CD4-positive, alpha-beta T cell treated with Interleukin-17A for 4 hours (primary cell): ENCODE measurements around the gene TMEM221.

Experiments
- DNase-seq: peaks from one replicate; pipeline ENCODE4 v3.0.0-alpha.2; 2020; ENCODE audit warnings: mixed read lengths

TMEM221 gene

DNA sequence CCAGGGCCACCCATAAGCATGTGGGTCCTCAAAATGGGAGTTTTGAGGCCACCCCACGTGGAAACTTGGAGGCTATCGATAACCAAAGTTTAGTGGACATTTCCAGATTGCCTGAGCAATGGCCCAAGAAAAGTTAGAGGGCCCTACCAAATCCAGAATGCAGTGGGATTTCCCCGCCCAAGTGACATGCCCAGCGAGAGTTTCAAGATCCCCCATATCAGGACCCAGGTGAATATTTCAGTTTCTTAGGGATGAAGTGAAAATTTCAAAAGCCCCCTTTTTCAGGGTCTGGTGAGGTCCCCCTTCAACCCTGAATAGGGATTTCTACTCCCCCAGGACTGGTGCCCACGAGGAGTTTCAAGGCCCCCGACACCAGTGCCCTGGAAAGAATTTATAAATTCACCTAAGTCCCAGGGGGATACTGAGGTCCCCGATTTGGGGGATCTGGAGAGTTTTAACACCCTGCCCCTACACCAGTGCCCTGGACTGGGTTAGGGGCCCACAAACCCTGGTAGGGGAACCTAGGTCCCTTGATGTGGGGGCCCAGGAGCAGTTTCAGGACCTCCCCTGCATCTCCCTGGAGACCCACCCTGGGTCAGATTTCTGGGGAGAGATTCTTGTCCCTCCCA, 43.7 kb downstream of the TMEM221 start:
- no peak for DNase-seq

DNA sequence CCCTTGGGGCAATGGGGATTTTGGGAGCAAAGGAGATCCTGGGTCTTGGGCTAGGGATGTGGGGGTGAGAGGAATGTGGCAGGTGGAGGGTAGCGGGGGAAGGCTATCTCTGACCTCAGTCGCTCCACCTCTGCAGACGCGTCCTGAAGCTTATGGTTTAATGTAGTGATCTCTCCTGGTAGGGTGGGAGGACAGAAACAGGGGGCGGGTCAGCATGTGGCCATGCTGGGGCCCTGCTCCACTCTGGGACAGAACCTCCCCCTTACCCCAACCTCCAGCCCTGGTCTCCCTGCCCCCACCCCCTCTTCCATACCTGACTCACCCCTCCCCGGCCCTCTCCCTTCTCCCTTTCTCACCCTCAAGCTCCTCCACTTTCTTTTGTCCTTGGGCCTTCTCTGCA, 44.5 kb downstream of the TMEM221 start:
- DNase-seq = no peak

GRCh38 chr19:17402982-17403855, 45.2 kb downstream of the TMEM221 start:
- DNase-seq = peak; percentile 47

DNA sequence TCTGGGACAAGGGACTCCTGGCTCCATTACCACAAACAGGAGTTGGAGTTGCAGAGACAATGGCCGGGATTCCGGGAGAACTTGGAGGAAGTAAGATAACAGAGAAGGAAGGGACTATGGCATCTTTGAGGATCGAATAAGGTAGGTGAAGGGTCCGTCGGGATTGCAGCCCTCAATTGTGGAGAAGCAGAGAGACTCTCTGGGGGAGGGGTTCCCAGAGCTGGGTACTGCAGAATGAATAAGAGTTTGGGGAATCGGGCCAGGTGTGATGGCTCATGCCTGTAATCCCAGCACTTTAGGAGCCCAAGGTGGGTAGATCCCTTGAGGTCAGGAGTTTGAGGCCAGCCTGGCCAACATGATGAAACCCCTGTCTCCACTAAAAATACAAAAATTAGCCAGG, 46.8 kb downstream of the TMEM221 start:
- no peak for DNase-seq

DNA sequence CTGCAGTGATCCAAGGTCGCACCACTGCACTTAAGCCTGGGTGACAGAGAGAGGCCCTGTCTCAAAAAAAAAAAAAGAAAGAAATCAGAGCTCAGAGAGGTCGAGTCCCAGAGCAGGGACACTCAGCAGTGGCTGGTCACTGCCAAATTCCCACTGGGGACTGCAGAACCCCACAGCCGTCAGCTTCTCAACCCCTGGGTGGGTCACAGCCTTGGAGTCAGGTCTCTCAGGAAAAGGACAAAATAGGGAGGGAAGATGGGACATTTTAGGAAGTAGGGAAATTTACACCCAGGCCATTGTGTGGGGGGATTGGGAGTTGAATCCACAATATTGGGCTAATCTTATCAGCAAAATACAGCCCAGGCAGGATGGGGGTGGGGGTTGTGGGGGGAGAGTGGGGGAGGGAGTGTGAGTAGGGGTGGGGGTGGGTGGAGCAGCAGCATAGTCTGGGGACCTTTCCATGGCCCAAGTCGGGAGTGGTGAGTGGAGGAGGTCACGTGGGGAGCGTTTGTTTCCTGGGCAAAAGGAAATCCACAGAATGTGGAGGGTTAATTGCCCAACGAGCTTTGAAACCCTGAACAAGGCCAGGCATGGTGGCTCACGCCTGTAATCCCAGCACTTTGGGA, 49.5 kb downstream of the TMEM221 start:
- no peak for DNase-seq

- DNase-seq = peak; percentile 87
Observed at GRCh38 chr19:17394891-17395415, 53.5 kb downstream of the TMEM221 start.

- no peak for DNase-seq
Observed at GRCh38 chr19:17393914-17394313, 54.6 kb downstream of the TMEM221 start, which contains the start of gene CCDC194. TSS of gene CCDC194 (minus strand) at chr19:17394196. CDS start at chr19:17394158, 38 bp downstream.

- DNase-seq = no peak
Observed at GRCh38 chr19:17393002-17393401, 55.5 kb downstream of the TMEM221 start.

DNA sequence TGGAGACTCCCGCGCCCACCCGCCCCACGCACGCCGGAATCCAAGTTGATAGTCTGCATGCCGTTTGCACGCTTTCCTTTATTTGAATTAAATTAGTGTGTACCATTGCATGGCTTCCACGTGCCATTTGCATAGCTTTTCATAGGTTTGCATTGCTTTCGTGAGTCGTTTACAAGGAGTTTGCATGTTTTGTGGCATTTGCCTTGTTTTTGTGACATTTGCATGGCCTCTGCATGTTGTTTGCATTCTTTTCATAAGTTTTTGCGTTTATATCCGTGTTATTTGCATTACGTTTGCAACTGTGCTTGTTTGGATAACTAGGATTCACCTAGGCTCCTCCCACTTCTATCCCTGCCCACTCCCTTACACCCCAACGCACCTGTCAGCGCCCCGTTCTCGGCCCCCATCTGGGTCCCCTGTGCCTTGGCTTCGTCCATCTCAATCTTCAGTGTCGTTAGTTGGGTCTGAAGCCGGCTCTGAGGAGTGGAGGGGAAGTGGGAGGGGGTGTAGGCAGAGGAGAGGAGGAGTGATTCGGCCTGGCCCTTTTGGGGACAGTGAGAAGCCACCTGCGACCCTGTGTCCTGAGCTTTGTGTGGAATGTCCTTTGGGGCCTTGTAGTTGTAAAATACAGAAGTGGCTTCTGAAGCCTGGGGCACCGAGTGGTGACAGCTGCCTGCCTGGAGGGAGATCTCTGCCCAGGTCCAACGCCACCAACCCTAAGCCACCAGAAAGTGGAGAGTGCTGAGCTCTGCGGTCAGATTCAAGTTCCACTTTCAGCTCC, 56.9 kb downstream of the TMEM221 start:
- DNase-seq = no peak

GRCh38 chr19:17390665-17391370, 57.6 kb downstream of the TMEM221 start:
- DNase-seq = peak; percentile 96

DNA sequence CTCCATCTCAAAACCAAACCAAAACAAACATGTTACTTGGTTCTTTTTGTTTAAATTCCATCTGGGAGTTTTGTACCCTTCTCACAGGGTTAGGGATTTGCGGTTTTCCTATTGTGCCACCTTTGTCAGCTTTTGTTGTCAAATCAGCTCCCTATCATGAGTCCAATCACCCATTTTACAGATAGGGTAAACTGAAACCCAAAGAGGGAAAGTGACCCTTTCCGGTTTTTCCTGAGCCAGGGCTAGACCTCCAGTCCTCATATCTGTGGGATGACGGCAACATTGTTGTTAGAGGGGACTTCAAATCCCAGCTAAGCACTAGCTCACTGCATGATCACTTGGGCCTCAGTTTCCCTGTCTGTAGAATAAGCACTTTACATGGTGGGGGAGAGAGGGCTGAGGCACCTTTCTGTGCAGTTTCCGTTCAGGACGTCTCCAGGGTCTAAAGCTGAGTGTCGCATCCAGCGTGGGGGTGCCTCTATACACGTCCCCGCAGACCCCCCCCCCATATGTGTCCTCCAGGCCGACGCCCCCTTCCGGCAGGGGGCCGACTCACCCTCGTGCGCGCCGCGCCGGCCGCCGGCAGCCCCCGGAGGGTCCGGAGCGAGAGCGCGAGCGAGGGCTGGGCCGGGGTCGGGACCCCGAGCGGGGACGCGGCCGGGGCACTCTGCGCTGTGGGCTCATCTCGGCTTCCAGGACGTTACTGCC, 58.4 kb downstream of the TMEM221 start:
- DNase-seq = peak; percentile 33

- no peak for DNase-seq
Observed at GRCh38 chr19:17389288-17389687, 59.2 kb downstream of the TMEM221 start.

GRCh38 chr19:17385878-17386611, 62.4 kb downstream of the TMEM221 start:
- DNase-seq = peak; percentile 79
